Measurements from ENCODE around the gene OR1E2. TPM values are rescaled to one million over a fixed set of nuclear protein-coding genes. Genes with fewer than 3 reads are reported as not detected.

OR1E2 gene, protein sequence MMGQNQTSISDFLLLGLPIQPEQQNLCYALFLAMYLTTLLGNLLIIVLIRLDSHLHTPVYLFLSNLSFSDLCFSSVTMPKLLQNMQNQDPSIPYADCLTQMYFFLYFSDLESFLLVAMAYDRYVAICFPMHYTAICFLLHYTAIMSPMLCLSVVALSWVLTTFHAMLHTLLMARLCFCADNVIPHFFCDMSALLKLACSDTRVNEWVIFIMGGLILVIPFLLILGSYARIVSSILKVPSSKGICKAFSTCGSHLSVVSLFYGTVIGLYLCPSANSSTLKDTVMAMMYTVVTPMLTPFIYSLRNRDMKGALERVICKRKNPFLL
- not detected in 2 replicates for total RNA-seq

DNA sequence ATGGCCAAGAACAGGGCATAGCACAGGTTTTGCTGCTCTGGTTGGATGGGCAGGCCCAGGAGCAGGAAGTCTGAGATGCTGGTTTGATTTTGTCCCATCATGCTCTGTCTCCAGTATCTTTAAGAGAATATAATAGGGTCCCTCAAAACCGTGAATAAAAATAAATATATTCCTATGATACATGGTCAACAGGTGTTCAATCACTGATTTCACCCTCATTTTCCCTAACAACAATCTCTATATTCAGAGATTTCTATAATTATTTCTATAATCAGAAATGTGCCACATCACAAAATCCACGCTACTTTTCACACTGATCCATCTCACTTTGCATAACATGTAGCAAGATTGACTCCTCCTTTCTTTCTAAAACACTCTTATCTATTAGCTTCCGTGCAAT lies at the start of gene OR1E2:
Gene OR1E2, minus strand, starts transcription at position 101 of the 400 bp plus-strand sequence. Its CDS starts 0 bp downstream, at position 101.

DNA sequence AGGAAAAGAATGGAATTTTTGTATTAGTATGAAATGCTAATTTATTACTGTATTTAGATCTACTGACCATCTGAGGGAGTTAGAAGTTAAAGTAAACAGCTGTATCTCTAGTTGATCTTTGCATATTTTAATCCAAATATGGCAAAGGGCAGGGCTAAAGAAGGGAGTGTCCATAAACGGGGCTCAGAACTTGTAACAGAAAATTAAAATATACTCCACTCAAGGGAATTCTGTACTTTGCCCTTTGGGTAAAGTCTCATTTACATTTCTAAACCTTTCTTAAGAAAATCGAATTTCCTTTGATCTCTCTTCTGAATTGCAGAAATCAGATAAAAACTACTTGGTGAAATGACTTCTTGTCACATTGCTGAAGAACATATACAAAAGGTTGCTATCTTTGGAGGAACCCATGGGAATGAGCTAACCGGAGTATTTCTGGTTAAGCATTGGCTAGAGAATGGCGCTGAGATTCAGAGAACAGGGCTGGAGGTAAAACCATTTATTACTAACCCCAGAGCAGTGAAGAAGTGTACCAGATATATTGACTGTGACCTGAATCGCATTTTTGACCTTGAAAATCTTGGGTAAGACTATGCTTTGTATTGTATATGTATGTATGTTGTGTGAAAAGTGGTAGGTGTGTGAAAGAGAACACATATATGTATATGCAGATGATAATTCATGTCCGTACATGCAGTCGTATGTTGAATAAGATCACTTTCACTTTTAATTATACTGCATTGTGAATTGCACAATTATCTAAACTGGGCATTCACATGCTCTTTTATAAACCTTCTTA lies 42.4 kb upstream of the OR1E2 start, which contains the start of gene ASPA:
Gene ASPA, plus strand, starts transcription at position 186 of the 799 bp plus-strand sequence. Its CDS starts 163 bp downstream, at position 349.

DNA sequence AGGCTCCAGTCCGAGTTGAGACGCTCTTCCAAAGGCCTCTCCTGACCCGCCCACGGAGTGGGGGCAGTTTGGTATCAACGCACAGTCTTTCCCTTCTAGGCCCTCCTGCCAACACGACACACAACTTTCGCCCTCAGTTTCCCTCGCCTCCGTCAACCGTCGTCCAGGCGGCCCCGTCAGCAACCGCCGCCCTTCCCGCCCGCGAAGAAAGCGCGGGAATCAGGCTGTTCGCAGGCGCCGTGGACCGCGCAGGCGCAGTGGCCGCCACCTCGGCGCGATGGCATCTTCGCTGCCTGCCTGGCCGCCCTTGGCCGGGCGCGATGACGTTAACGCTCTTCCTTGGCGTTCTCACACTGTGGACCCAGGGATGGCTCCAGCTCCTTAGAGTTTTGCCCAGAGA lies 38.0 kb upstream of the OR1E2 start, which contains the start of gene SPATA22:
Gene SPATA22, minus strand, starts transcription at position 221 of the 400 bp plus-strand sequence. CDS start 2,494 bp downstream, outside the sequence.

DNA sequence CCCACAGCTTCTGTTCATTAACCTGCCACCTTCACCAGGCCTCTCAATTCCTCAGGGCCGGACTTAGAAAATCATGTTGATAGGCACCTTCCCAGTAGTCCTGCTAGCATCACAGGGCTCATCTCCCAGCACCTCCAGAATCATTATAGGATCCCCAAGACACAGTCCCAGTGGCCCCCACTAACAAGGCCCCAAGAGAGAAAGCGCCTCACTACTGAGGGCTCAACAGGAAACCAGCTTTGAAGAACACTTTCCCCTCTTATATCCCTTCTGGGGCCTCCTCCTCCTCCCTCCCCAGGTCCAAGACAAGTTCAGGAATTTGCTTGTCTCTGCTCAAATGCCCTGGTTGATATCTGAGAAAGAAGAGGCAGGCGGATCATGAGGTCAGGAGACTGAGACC lies 22.6 kb downstream of the OR1E2 start, which contains the start of gene OR3A3:
Gene OR3A3, plus strand, starts transcription at position 301 of the 400 bp plus-strand sequence.

DNA sequence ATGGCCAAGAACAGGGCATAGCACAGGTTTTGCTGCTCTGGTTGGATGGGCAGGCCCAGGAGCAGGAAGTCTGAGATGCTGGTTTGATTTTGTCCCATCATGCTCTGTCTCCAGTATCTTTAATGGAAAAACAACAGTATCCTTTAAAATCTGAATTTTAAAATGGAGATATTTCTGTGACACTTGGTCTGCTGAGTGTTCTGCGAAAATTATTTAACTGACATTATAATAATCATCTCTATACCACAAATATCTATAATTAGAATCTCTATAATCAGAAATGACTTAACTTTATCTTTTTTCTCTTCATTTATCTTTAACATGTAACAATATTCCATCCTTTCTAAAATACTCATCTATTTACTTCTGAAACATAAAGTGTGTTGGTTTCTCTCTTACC lies 35.3 kb downstream of the OR1E2 start, which contains the start of gene OR1E1:
Gene OR1E1, minus strand, starts transcription at position 101 of the 400 bp plus-strand sequence. Its CDS starts 0 bp downstream, at position 101.

DNA sequence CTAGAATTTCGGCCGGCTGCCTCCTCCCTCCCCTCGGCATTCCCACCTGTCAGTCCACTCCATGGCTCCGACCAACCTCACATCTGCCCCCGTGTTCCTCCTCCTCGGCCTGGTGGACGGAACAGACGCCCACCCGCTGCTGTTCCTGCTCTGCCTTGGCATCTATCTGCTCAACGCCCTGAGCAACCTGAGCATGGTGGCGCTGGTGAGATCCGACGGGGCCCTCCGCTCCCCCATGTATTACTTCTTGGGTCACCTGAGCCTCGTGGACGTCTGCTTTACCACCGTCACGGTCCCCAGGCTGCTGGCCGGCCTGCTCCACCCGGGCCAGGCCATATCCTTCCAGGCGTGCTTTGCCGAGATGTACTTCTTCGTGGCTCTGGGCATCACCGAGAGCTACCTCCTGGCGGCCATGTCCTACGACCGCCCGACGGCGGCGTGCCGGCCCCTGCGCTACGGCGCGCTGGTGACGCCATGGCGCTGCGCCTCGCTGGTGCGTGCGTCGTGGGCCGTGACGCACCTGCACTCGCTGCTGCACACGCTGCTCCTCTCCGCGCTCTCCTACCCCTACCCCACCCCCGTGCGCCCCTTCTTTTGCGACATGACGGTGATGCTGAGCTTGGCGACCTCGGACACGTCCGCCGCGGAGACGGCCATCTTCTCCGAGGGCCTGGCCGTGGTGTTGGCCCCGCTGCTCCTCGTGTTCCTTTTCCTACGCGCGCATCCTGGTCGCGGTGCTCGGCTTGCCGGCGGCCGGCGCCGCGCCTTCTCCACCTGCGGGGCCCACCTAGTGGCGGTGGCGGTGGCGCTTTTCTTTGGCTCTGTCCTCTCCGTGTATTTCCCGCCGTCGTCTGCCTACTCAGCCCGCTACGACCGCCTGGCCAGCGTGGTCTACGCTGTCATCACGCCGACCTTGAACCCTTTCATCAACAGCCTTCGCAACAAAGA lies 47.5 kb downstream of the OR1E2 start, which contains the start of gene OR3A2:
Gene OR3A2, minus strand, starts transcription at position 440 of the 948 bp plus-strand sequence.

Other genes with a start within 250 kb of the OR1E2 start
- not detected in 2 replicates for gene OR1A2, start 236.3 kb downstream of the OR1E2 start, total RNA-seq
- not detected in 2 replicates for gene OR1A1, start 226.2 kb downstream of the OR1E2 start, total RNA-seq
- 0.17 TPM in 1 of 2 replicates, not detected in the other for gene OR3A1, start 135.5 kb downstream of the OR1E2 start, total RNA-seq
- gene OR3A2, start 47.5 kb downstream of the OR1E2 start, total RNA-seq, result 0.50 TPM in 1 of 2 replicates, not detected in the other
- 0.17 TPM in 1 of 2 replicates, not detected in the other for gene OR1E1, start 35.4 kb downstream of the OR1E2 start, total RNA-seq
- gene OR3A3, start 22.5 kb downstream of the OR1E2 start, total RNA-seq, result not detected in 2 replicates
- 1.2 and 2.5 TPM in 2 replicates for gene SPATA22, start 38.0 kb upstream of the OR1E2 start, total RNA-seq
- 1.2 and 1.8 TPM in 2 replicates for gene ASPA, start 42.2 kb upstream of the OR1E2 start, total RNA-seq
- gene TRPV3, start 124.0 kb upstream of the OR1E2 start, total RNA-seq, result 1.0 and 1.7 TPM in 2 replicates
- 2.0 and 6.6 TPM in 2 replicates for gene TRPV1, start 175.6 kb upstream of the OR1E2 start, total RNA-seq
- 13.1 and 18.2 TPM in 2 replicates for gene SHPK, start 202.4 kb upstream of the OR1E2 start, total RNA-seq
- 28.9 and 30.5 TPM in 2 replicates for gene CTNS, start 202.9 kb upstream of the OR1E2 start, total RNA-seq
- gene TAX1BP3, start 234.7 kb upstream of the OR1E2 start, total RNA-seq, result 135 and 166 TPM in 2 replicates
- 12.6 and 14.7 TPM in 2 replicates for gene EMC6, start 235.0 kb upstream of the OR1E2 start, total RNA-seq

Data from smooth muscle cell of trachea (primary cell).